Stomach smooth muscle (tissue), 2 donors: ENCODE measurements around the gene DCST2.

Experiments
- H3K27ac ChIP-seq: one replicate; pipeline ENCODE4 v1.7.0; 2013; ENCODE audit warnings: mild to moderate bottlenecking, low read length, inconsistent platforms
- H3K27me3 ChIP-seq, 2 donors: one replicate each; pipeline ENCODE4 v1.7.0; 2013; ENCODE audit warnings: low read length in 2 of 2; ENCODE audit not compliant: insufficient read depth in 2 of 2, control insufficient read depth in 1 of 2
- H3K36me3 ChIP-seq, 2 donors: one replicate each; pipeline ENCODE4 v1.7.0; 2013; ENCODE audit warnings: low read length in 2 of 2; ENCODE audit not compliant: control insufficient read depth in 2 of 2, insufficient read depth in 2 of 2
- H3K4me1 ChIP-seq: one replicate; pipeline ENCODE4 v1.7.0; 2013; ENCODE audit warnings: low read length; ENCODE audit not compliant: control insufficient read depth, insufficient read depth
- H3K4me3 ChIP-seq, 2 donors: one replicate each; pipeline ENCODE4 v1.7.0; 2013; ENCODE audit warnings: low read length in 2 of 2
- H3K9ac ChIP-seq, 2 donors: one replicate each; pipeline ENCODE4 v1.7.0; 2013; ENCODE audit warnings: low read length in 2 of 2, mild to moderate bottlenecking in 1 of 2
- H3K9me3 ChIP-seq, 2 donors: one replicate each; pipeline ENCODE4 v1.7.0; 2013; ENCODE audit warnings: low read length in 2 of 2; ENCODE audit not compliant: control insufficient read depth in 2 of 2
- donor health status: healthy.
- donor health status: Pancreatic carcinoma.

DCST2 gene

GRCh38 chr1:155006601-155007101 is 26.9 kb downstream of the DCST2 start:
- peak overlapping the region in 1 of 2 donors; percentile 5 for H3K9ac ChIP-seq
- no peaks in the 10 kb centered on the region for H3K36me3 ChIP-seq
- peak overlapping the region; percentile 94 for H3K27ac ChIP-seq
- H3K9me3 ChIP-seq, result no peaks in the 10 kb centered on the region
- H3K4me3 ChIP-seq, result no peak overlapping the region
- H3K27me3 ChIP-seq, result no peaks in the 10 kb centered on the region
- H3K4me1 ChIP-seq, result peaks cover 56% of the 10 kb centered on the region

- Histone ChIP-seq H3K4me3 (peak overlapping the region in 1 of 2 donors; percentile 94), H3K9me3 (no peaks in the 10 kb centered on the region), H3K4me1 (peaks cover 54% of the 10 kb centered on the region), H3K27me3 (no peaks in the 10 kb centered on the region), H3K27ac (peak overlapping the region; percentile 94), H3K36me3 (no peaks in the 10 kb centered on the region), H3K9ac (peak overlapping the region; percentile 51 to 89)
These were observed 28.2 kb downstream of the DCST2 start for GRCh38 chr1:155005076-155006011.

- Histone ChIP-seq H3K9me3 (no peaks in the 10 kb centered on the region), H3K27ac (peak overlapping the region; percentile 94), H3K36me3 (no peaks in the 10 kb centered on the region), H3K9ac (peak overlapping the region; percentile 76 to 89), H3K4me1 (peaks cover 60% of the 10 kb centered on the region), H3K4me3 (peak overlapping the region; percentile 94 to 95), H3K27me3 (no peaks in the 10 kb centered on the region)
These were observed 29.1 kb downstream of the DCST2 start for GRCh38 chr1:155004352-155005075.

GRCh38 chr1:155003766-155004351 is 29.7 kb downstream of the DCST2 start:
- peaks cover 65% of the 10 kb centered on the region for H3K4me1 ChIP-seq
- H3K27ac ChIP-seq, result peak overlapping the region; percentile 94
- peak overlapping the region; percentile 89 to 95 for H3K9ac ChIP-seq
- H3K27me3 ChIP-seq, result no peaks in the 10 kb centered on the region
- no peaks in the 10 kb centered on the region for H3K36me3 ChIP-seq
- H3K9me3 ChIP-seq, result no peaks in the 10 kb centered on the region
- peak overlapping the region; percentile 94 to 95 for H3K4me3 ChIP-seq

GRCh38 chr1:155003227-155003765 is 30.3 kb downstream of the DCST2 start:
- Histone ChIP-seq H3K9ac (peak overlapping the region; percentile 89 to 95), H3K4me3 (peak overlapping the region; percentile 94 to 95), H3K36me3 (no peaks in the 10 kb centered on the region), H3K4me1 (peaks cover 63% of the 10 kb centered on the region), H3K9me3 (no peaks in the 10 kb centered on the region), H3K27ac (peak overlapping the region; percentile 94), H3K27me3 (no peaks in the 10 kb centered on the region)

GRCh38 chr1:155002464-155003226 is 30.9 kb downstream of the DCST2 start, which contains the start of gene ZBTB7B:
ZBTB7B (plus strand) TSS chr1:155002802; CDS start chr1:155014661, 11,859 bp downstream.
- Histone ChIP-seq H3K4me1 (peaks cover 59% of the 10 kb centered on the region), H3K4me3 (peak within 1 kb of the TSS; percentile 94 to 95), H3K9ac (peak within 1 kb of the TSS; percentile 92 to 95), H3K27me3 (no peaks in the 10 kb centered on the region), H3K36me3 (no peaks in the 10 kb centered on the region), H3K27ac (peak within 1 kb of the TSS; percentile 98), H3K9me3 (no peaks in the 10 kb centered on the region)

GRCh38 chr1:155001675-155002463 is 31.7 kb downstream of the DCST2 start:
- Histone ChIP-seq H3K4me3 (peak overlapping the region; percentile 83 to 91), H3K9me3 (no peaks in the 10 kb centered on the region), H3K27ac (peak overlapping the region; percentile 98), H3K36me3 (no peaks in the 10 kb centered on the region), H3K4me1 (peaks cover 52% of the 10 kb centered on the region), H3K27me3 (no peaks in the 10 kb centered on the region), H3K9ac (peak overlapping the region; percentile 90 to 92)

- no peaks in the 10 kb centered on the region for H3K9me3 ChIP-seq
- peak overlapping the region; percentile 83 to 91 for H3K4me3 ChIP-seq
- peak overlapping the region; percentile 98 for H3K27ac ChIP-seq
- H3K36me3 ChIP-seq, result no peaks in the 10 kb centered on the region
- peak overlapping the region; percentile 90 to 92 for H3K9ac ChIP-seq
- peaks cover 46% of the 10 kb centered on the region for H3K4me1 ChIP-seq
- H3K27me3 ChIP-seq, result no peaks in the 10 kb centered on the region
These were observed 32.2 kb downstream of the DCST2 start for GRCh38 chr1:155001425-155001674.

- peak overlapping the region; percentile 83 to 91 for H3K4me3 ChIP-seq
- H3K27me3 ChIP-seq, result no peaks in the 10 kb centered on the region
- H3K4me1 ChIP-seq, result peaks cover 42% of the 10 kb centered on the region
- no peaks in the 10 kb centered on the region for H3K36me3 ChIP-seq
- H3K27ac ChIP-seq, result peak overlapping the region; percentile 98
- H3K9ac ChIP-seq, result peak overlapping the region; percentile 90 to 92
- no peaks in the 10 kb centered on the region for H3K9me3 ChIP-seq
These were observed 32.7 kb downstream of the DCST2 start for GRCh38 chr1:155000726-155001424.
